ENCODE results near the gene VWC2. TPM values are rescaled to one million over a fixed set of nuclear protein-coding genes. Genes with fewer than 3 reads are reported as not detected.

Gene VWC2
- total RNA-seq, 1 experiment from 2014 or later: not detected

DNA sequence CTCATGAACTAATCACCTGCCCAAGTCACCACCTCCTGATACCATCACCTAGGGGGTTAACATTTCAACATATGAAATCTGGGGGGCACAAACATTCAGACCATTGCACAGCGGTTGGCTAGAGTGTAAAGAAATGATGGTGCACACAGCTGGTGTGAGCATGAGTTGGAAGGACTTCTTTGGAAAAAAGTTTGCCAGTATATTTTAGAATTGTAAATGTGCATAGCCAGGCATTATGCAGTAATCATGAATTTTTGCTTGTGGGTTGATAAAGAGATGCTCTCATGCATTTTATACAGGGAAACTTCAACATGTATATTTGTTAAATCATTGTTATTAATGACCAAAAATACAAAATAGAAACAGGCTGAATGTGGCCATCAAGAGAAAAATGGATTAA lies 100.0 kb downstream of the VWC2 start:
- ChIA-PET POLR2A (no interaction called here), CTCF (no interaction called here)
- Histone ChIP-seq H3K36me3 (ENCODE audit: control insufficient read depth, insufficient read depth, low read length) (no peaks in the 10 kb centered on the region), H3K27ac (ENCODE audit: low read length) (no peak overlapping the region), H3K9me3 (ENCODE audit: control insufficient read depth, insufficient read depth, low read depth, low read length) (no peaks in the 10 kb centered on the region), H3K27me3 (ENCODE audit: control insufficient read depth, insufficient read depth, low read length) (no peaks in the 10 kb centered on the region), H3K4me3 (ENCODE audit: low read depth in 2 of 2, low read length in 2 of 2) (no peak overlapping the region), H3K4me1 (ENCODE audit: control insufficient read depth, insufficient read depth, low read length) (no peaks in the 10 kb centered on the region)
- intact Hi-C loops (cut with micrococcal nuclease; ENCODE audit: unreplicated experiment) (no loop called here), in situ Hi-C loops (cut with HindIII; ENCODE audit: low pct_unique_long_range_greater_than_20kb, low sequenced_read_pairs) (no loop called here)
- no peak for ATAC-seq
- BruUV-seq (replicated peaks): no TSS peak
- TF ChIP-seq, protein P1, sequence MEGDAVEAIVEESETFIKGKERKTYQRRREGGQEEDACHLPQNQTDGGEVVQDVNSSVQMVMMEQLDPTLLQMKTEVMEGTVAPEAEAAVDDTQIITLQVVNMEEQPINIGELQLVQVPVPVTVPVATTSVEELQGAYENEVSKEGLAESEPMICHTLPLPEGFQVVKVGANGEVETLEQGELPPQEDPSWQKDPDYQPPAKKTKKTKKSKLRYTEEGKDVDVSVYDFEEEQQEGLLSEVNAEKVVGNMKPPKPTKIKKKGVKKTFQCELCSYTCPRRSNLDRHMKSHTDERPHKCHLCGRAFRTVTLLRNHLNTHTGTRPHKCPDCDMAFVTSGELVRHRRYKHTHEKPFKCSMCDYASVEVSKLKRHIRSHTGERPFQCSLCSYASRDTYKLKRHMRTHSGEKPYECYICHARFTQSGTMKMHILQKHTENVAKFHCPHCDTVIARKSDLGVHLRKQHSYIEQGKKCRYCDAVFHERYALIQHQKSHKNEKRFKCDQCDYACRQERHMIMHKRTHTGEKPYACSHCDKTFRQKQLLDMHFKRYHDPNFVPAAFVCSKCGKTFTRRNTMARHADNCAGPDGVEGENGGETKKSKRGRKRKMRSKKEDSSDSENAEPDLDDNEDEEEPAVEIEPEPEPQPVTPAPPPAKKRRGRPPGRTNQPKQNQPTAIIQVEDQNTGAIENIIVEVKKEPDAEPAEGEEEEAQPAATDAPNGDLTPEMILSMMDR (IDR thresholded peaks at IDR 0.05): no peak
- TF ChIP-seq SIN3A (IDR thresholded peaks at IDR 0.05; ENCODE audit: borderline replicate concordance, insufficient read depth, low read depth, low read length) (no peak), TCF7L2 (IDR thresholded peaks at IDR 0.05; ENCODE audit: low read depth, low read length) (no peak)
- no peak for DNase-seq (ENCODE audit: low read depth, low spot score)

DNA sequence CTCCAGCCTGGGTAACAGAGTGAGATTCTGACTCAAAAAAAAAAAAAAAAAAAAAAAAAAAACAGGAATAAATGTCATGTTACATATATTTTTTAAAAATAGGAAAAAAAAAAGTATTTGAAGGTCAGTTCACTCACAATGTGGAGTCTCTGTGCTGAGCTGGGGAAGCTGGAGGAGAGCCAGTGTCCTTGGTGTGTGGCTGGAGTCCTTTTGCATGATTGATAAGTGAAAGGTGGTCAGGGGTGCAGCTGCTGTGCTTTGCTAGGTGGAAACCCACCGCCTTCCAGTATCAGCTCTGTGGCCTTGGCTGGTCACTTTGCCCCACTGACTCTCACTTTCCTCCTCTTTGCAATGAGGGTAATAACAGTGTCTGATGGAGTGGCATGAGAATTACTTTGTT lies 101.9 kb downstream of the VWC2 start:
- Histone ChIP-seq H3K4me3 (ENCODE audit: low read depth in 2 of 2, low read length in 2 of 2) (no peak overlapping the region), H3K27ac (ENCODE audit: low read length) (no peak overlapping the region), H3K9me3 (ENCODE audit: control insufficient read depth, insufficient read depth, low read depth, low read length) (no peaks in the 10 kb centered on the region), H3K4me1 (ENCODE audit: control insufficient read depth, insufficient read depth, low read length) (no peaks in the 10 kb centered on the region), H3K27me3 (ENCODE audit: control insufficient read depth, insufficient read depth, low read length) (no peaks in the 10 kb centered on the region), H3K36me3 (ENCODE audit: control insufficient read depth, insufficient read depth, low read length) (no peaks in the 10 kb centered on the region)
- POLR2A ChIA-PET: interaction anchor here (0.6 to 0.7 kb wide), 2 partner anchors 95 to 939 kb away, joined by 5 to 15 read pairs; no protein-coding TSS in a partner anchor
- no TSS peak for BruUV-seq (replicated peaks)
- intact Hi-C loops (cut with micrococcal nuclease; ENCODE audit: unreplicated experiment) (no loop called here), in situ Hi-C loops (cut with HindIII; ENCODE audit: low pct_unique_long_range_greater_than_20kb, low sequenced_read_pairs) (no loop called here)
- no peak for TF ChIP-seq TCF7L2 (IDR thresholded peaks at IDR 0.05; ENCODE audit: low read depth, low read length)
- TF ChIP-seq, protein P2, sequence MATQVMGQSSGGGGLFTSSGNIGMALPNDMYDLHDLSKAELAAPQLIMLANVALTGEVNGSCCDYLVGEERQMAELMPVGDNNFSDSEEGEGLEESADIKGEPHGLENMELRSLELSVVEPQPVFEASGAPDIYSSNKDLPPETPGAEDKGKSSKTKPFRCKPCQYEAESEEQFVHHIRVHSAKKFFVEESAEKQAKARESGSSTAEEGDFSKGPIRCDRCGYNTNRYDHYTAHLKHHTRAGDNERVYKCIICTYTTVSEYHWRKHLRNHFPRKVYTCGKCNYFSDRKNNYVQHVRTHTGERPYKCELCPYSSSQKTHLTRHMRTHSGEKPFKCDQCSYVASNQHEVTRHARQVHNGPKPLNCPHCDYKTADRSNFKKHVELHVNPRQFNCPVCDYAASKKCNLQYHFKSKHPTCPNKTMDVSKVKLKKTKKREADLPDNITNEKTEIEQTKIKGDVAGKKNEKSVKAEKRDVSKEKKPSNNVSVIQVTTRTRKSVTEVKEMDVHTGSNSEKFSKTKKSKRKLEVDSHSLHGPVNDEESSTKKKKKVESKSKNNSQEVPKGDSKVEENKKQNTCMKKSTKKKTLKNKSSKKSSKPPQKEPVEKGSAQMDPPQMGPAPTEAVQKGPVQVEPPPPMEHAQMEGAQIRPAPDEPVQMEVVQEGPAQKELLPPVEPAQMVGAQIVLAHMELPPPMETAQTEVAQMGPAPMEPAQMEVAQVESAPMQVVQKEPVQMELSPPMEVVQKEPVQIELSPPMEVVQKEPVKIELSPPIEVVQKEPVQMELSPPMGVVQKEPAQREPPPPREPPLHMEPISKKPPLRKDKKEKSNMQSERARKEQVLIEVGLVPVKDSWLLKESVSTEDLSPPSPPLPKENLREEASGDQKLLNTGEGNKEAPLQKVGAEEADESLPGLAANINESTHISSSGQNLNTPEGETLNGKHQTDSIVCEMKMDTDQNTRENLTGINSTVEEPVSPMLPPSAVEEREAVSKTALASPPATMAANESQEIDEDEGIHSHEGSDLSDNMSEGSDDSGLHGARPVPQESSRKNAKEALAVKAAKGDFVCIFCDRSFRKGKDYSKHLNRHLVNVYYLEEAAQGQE (IDR thresholded peaks at IDR 0.05; ENCODE audit: insufficient read depth in 1 of 2, low read depth in 2 of 2, low read length in 1 of 2): no peak
- TF ChIP-seq, protein P1 (IDR thresholded peaks at IDR 0.05): no peak
- no peak for TF ChIP-seq SIN3A (IDR thresholded peaks at IDR 0.05; ENCODE audit: borderline replicate concordance, insufficient read depth, low read depth, low read length)
- no peak for TF ChIP-seq POLR2AphosphoS5 (IDR thresholded peaks at IDR 0.05; ENCODE audit: low read depth, low read length)
- DNase-seq (ENCODE audit: low read depth, low spot score): no peak
- no peak for ATAC-seq
- CTCF ChIA-PET: no interaction called here
